ENCODE results near the gene SERPING1.

SERPING1 gene

DNA sequence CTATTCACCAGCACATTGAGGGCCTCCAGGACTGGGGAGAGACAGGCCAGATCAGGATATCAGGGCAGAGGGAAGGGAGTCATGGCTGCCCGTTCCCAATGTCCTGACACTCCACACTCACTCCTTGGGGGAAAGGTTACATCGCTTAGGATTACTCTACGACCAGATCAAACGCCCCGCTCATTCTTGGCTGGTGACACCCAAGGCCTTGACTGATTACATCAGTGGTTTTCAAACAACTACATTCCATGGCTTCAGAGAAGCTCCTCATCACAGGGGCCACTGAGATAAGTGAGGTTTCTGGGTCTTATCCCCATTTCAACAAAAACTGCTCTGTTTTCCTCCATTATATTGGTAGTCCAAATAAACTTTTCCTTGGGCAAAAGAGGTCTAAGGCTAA is 45.0 kb upstream of the SERPING1 start:
- Histone ChIP-seq H2BK15ac (ENCODE audit: low read length) (no peak overlapping the region), H3K4me2 (ENCODE audit: insufficient read depth, low read length, poor library complexity, severe bottlenecking) (no peak overlapping the region), H2AK5ac (ENCODE audit: low read depth, low read length) (no peak overlapping the region), H4K8ac (ENCODE audit: low read depth, low read length) (no peak overlapping the region), H3K4me1 (ENCODE audit: control insufficient read depth in 2 of 2, insufficient read depth in 1 of 2, low read depth in 1 of 2, low read length in 2 of 2) (peaks cover 0 to under 1% of the 10 kb centered on the region in 2 donors), H3K14ac (ENCODE audit: low read length) (no peak overlapping the region), H2BK12ac (ENCODE audit: low read length) (no peak overlapping the region), H3K4me3 (ENCODE audit: low read length in 2 of 2) (no peak overlapping the region), H3K79me1 (ENCODE audit: low read depth, low read length) (no peaks in the 10 kb centered on the region), H2AFZ (ENCODE audit: low read length) (no peak overlapping the region), H3K36me3 (replicated peaks in 1 of 2; ENCODE audit: control insufficient read depth in 2 of 2, insufficient read depth in 2 of 2, low read length in 2 of 2) (peaks cover 62 to 97% of the 10 kb centered on the region in 2 donors), H4K91ac (ENCODE audit: low read depth, low read length, poor library complexity) (no peak overlapping the region), H3K9ac (ENCODE audit: low read depth, low read length, poor library complexity) (no peak overlapping the region), H3K9me3 (replicated peaks in 1 of 2; ENCODE audit: control insufficient read depth in 2 of 2, insufficient read depth in 1 of 2, low read depth in 1 of 2, low read length in 2 of 2) (peaks cover 0 to 4% of the 10 kb centered on the region in 2 donors), H3K27ac (replicated peaks; ENCODE audit: low read length) (no peak overlapping the region), H3K4ac (ENCODE audit: low read length) (no peak overlapping the region), H3K18ac (ENCODE audit: low read length) (no peak overlapping the region), H2BK5ac (ENCODE audit: low read length) (no peak overlapping the region), H2BK120ac (ENCODE audit: low read depth, low read length) (no peak overlapping the region), H3K23ac (ENCODE audit: low read depth, low read length, poor library complexity) (no peak overlapping the region), H3K27me3 (ENCODE audit: control insufficient read depth in 3 of 3, insufficient read depth in 3 of 3, low read depth in 1 of 3, low read length in 3 of 3) (no peaks in the 10 kb centered on the region)
- no CpG with 5 or more reads among the region's 5 CpGs for WGBS, 2 donors (ENCODE audit: extremely low coverage in 2 of 2, insufficient read length in 2 of 2, insufficient replicate concordance in 1 of 2)
- DNase-seq (ENCODE audit: low spot score), result no peak

DNA sequence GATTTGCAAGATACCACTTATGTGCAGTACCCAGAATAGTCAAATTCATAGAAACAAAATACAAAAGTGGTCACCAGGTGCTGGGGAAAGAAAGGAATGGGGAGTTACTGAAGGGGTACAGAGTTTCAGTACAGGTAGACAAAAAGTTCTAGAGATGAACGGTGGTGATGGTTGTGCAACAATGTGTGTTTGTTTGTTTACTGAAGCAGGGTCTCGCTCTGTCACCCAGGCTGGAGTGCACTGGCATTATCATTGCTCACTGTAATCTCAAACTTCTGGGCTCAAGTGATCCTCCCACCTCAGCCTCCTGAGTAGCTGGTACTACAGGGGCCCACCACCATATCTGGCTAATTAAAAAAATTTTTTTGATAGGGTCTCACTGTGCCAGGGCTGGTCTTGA is 42.1 kb upstream of the SERPING1 start:
- no peak overlapping the region for H3K4me3 ChIP-seq (ENCODE audit: low read length in 2 of 2)
- H2BK5ac ChIP-seq (ENCODE audit: low read length), result no peak overlapping the region
- H2BK12ac ChIP-seq (ENCODE audit: low read length), result no peak overlapping the region
- peaks cover 59 to 100% of the 10 kb centered on the region in 2 donors for H3K36me3 ChIP-seq (replicated peaks in 1 of 2; ENCODE audit: control insufficient read depth in 2 of 2, insufficient read depth in 2 of 2, low read length in 2 of 2)
- H3K27ac ChIP-seq (replicated peaks; ENCODE audit: low read length), result no peak overlapping the region
- no peak overlapping the region for H3K14ac ChIP-seq (ENCODE audit: low read length)
- H3K9ac ChIP-seq (ENCODE audit: low read depth, low read length, poor library complexity), result no peak overlapping the region
- H2AFZ ChIP-seq (ENCODE audit: low read length), result no peak overlapping the region
- no peak overlapping the region for H4K8ac ChIP-seq (ENCODE audit: low read depth, low read length)
- DNase-seq (ENCODE audit: low spot score), result no peak
- H3K4me2 ChIP-seq (ENCODE audit: insufficient read depth, low read length, poor library complexity, severe bottlenecking), result no peak overlapping the region
- peaks cover 0 to 2% of the 10 kb centered on the region in 2 donors for H3K9me3 ChIP-seq (replicated peaks in 1 of 2; ENCODE audit: control insufficient read depth in 2 of 2, insufficient read depth in 1 of 2, low read depth in 1 of 2, low read length in 2 of 2)
- no peaks in the 10 kb centered on the region for H3K4me1 ChIP-seq (ENCODE audit: control insufficient read depth in 2 of 2, insufficient read depth in 1 of 2, low read depth in 1 of 2, low read length in 2 of 2)
- no peaks in the 10 kb centered on the region for H3K79me1 ChIP-seq (ENCODE audit: low read depth, low read length)
- no CpG with 5 or more reads among the region's 2 CpGs for WGBS, 2 donors (ENCODE audit: extremely low coverage in 2 of 2, insufficient read length in 2 of 2, insufficient replicate concordance in 1 of 2)
- no peak overlapping the region for H3K4ac ChIP-seq (ENCODE audit: low read length)
- no peak overlapping the region for H2BK15ac ChIP-seq (ENCODE audit: low read length)
- no peak overlapping the region for H2BK120ac ChIP-seq (ENCODE audit: low read depth, low read length)
- no peaks in the 10 kb centered on the region for H3K27me3 ChIP-seq (ENCODE audit: control insufficient read depth in 3 of 3, insufficient read depth in 3 of 3, low read depth in 1 of 3, low read length in 3 of 3)
- H4K91ac ChIP-seq (ENCODE audit: low read depth, low read length, poor library complexity), result no peak overlapping the region
- H3K18ac ChIP-seq (ENCODE audit: low read length), result no peak overlapping the region
- H3K23ac ChIP-seq (ENCODE audit: low read depth, low read length, poor library complexity), result no peak overlapping the region
- no peak overlapping the region for H2AK5ac ChIP-seq (ENCODE audit: low read depth, low read length)

DNA sequence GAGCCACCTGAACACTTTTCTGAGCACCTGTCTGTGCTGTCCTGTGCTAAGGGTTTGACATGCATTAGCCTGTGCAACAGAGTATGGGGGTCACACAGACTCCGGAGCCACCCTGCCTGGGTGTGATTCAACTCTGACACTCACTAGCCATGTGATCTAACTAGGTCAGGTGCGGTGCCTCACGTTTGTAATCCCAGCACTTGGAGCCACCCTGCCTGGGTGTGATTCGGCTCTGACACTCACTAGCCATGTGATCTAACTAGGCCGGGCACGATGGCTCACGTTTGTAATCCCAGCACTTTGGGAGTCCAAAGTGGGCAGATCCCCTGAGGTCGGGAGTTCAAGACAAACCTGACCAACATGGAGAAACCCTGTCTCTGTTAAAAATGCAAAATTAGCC is 41.4 kb upstream of the SERPING1 start:
- no peak overlapping the region for H2AK5ac ChIP-seq (ENCODE audit: low read depth, low read length)
- H2BK12ac ChIP-seq (ENCODE audit: low read length), result no peak overlapping the region
- peaks cover 54 to 98% of the 10 kb centered on the region in 2 donors for H3K36me3 ChIP-seq (replicated peaks in 1 of 2; ENCODE audit: control insufficient read depth in 2 of 2, insufficient read depth in 2 of 2, low read length in 2 of 2)
- H3K27ac ChIP-seq (replicated peaks; ENCODE audit: low read length), result no peak overlapping the region
- H2BK120ac ChIP-seq (ENCODE audit: low read depth, low read length), result no peak overlapping the region
- H4K8ac ChIP-seq (ENCODE audit: low read depth, low read length), result no peak overlapping the region
- H2BK15ac ChIP-seq (ENCODE audit: low read length), result no peak overlapping the region
- H2BK5ac ChIP-seq (ENCODE audit: low read length), result no peak overlapping the region
- H4K91ac ChIP-seq (ENCODE audit: low read depth, low read length, poor library complexity), result no peak overlapping the region
- DNase-seq (ENCODE audit: low spot score), result no peak
- H3K4me1 ChIP-seq (ENCODE audit: control insufficient read depth in 2 of 2, insufficient read depth in 1 of 2, low read depth in 1 of 2, low read length in 2 of 2), result no peaks in the 10 kb centered on the region
- H3K18ac ChIP-seq (ENCODE audit: low read length), result no peak overlapping the region
- H3K9ac ChIP-seq (ENCODE audit: low read depth, low read length, poor library complexity), result no peak overlapping the region
- no peak overlapping the region for H3K4me2 ChIP-seq (ENCODE audit: insufficient read depth, low read length, poor library complexity, severe bottlenecking)
- no peak overlapping the region for H3K4ac ChIP-seq (ENCODE audit: low read length)
- H3K79me1 ChIP-seq (ENCODE audit: low read depth, low read length), result no peaks in the 10 kb centered on the region
- H3K9me3 ChIP-seq (replicated peaks in 1 of 2; ENCODE audit: control insufficient read depth in 2 of 2, insufficient read depth in 1 of 2, low read depth in 1 of 2, low read length in 2 of 2), result peaks cover 0 to 2% of the 10 kb centered on the region in 2 donors
- H3K27me3 ChIP-seq (ENCODE audit: control insufficient read depth in 3 of 3, insufficient read depth in 3 of 3, low read depth in 1 of 3, low read length in 3 of 3), result no peaks in the 10 kb centered on the region
- H2AFZ ChIP-seq (ENCODE audit: low read length), result no peak overlapping the region
- no CpG with 5 or more reads among the region's 8 CpGs for WGBS, 2 donors (ENCODE audit: extremely low coverage in 2 of 2, insufficient read length in 2 of 2, insufficient replicate concordance in 1 of 2)
- no peak overlapping the region for H3K4me3 ChIP-seq (ENCODE audit: low read length in 2 of 2)
- no peak overlapping the region for H3K23ac ChIP-seq (ENCODE audit: low read depth, low read length, poor library complexity)
- no peak overlapping the region for H3K14ac ChIP-seq (ENCODE audit: low read length)

DNA sequence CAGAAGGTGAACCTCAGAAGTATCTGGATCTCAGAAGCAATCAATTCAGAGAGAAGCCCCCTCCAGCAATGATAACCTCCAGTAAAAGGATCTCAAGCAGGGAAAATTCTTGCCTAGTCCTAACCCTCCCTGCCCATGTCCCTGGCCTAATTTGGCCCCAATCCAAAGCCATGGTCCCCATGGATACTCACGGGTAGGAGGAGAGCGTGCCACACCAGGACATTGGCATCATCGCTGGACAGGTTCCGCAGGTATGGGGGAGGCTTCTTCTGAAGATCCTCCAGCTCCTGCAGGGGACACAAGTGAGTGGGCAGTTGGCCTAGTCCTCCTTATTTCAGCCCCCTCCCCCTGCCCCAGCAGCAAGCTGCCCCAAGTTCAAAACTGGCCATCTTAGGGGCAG is 37.3 kb upstream of the SERPING1 start:
- Histone ChIP-seq H2AFZ (ENCODE audit: low read length) (no peak overlapping the region), H3K79me1 (ENCODE audit: low read depth, low read length) (peaks cover 2% of the 10 kb centered on the region), H3K4me1 (ENCODE audit: control insufficient read depth in 2 of 2, insufficient read depth in 1 of 2, low read depth in 1 of 2, low read length in 2 of 2) (no peaks in the 10 kb centered on the region), H3K14ac (ENCODE audit: low read length) (no peak overlapping the region), H3K27me3 (ENCODE audit: control insufficient read depth in 3 of 3, insufficient read depth in 3 of 3, low read depth in 1 of 3, low read length in 3 of 3) (no peaks in the 10 kb centered on the region), H2AK5ac (ENCODE audit: low read depth, low read length) (no peak overlapping the region), H3K4me3 (ENCODE audit: low read length in 2 of 2) (no peak overlapping the region), H3K4ac (ENCODE audit: low read length) (no peak overlapping the region), H3K36me3 (replicated peaks in 1 of 2; ENCODE audit: control insufficient read depth in 2 of 2, insufficient read depth in 2 of 2, low read length in 2 of 2) (peaks cover 21 to 73% of the 10 kb centered on the region in 2 donors), H2BK15ac (ENCODE audit: low read length) (no peak overlapping the region), H2BK5ac (ENCODE audit: low read length) (no peak overlapping the region), H3K18ac (ENCODE audit: low read length) (no peak overlapping the region), H2BK120ac (ENCODE audit: low read depth, low read length) (no peak overlapping the region), H3K27ac (replicated peaks; ENCODE audit: low read length) (no peak overlapping the region), H3K9ac (ENCODE audit: low read depth, low read length, poor library complexity) (no peak overlapping the region), H2BK12ac (ENCODE audit: low read length) (no peak overlapping the region), H4K91ac (ENCODE audit: low read depth, low read length, poor library complexity) (no peak overlapping the region), H3K9me3 (replicated peaks in 1 of 2; ENCODE audit: control insufficient read depth in 2 of 2, insufficient read depth in 1 of 2, low read depth in 1 of 2, low read length in 2 of 2) (no peaks in the 10 kb centered on the region), H3K4me2 (ENCODE audit: insufficient read depth, low read length, poor library complexity, severe bottlenecking) (no peak overlapping the region), H4K8ac (ENCODE audit: low read depth, low read length) (no peak overlapping the region), H3K23ac (ENCODE audit: low read depth, low read length, poor library complexity) (no peak overlapping the region)
- DNase-seq (ENCODE audit: low spot score), result no peak
- WGBS, 2 donors (ENCODE audit: extremely low coverage in 2 of 2, insufficient read length in 2 of 2, insufficient replicate concordance in 1 of 2), result no CpG with 5 or more reads among the region's 4 CpGs
